Measurements from ENCODE around the gene C1QL4.
A peak's percentile ranks its signal among the peaks of the same experiment; 100 is the strongest.

The C1QL4 gene

DNA sequence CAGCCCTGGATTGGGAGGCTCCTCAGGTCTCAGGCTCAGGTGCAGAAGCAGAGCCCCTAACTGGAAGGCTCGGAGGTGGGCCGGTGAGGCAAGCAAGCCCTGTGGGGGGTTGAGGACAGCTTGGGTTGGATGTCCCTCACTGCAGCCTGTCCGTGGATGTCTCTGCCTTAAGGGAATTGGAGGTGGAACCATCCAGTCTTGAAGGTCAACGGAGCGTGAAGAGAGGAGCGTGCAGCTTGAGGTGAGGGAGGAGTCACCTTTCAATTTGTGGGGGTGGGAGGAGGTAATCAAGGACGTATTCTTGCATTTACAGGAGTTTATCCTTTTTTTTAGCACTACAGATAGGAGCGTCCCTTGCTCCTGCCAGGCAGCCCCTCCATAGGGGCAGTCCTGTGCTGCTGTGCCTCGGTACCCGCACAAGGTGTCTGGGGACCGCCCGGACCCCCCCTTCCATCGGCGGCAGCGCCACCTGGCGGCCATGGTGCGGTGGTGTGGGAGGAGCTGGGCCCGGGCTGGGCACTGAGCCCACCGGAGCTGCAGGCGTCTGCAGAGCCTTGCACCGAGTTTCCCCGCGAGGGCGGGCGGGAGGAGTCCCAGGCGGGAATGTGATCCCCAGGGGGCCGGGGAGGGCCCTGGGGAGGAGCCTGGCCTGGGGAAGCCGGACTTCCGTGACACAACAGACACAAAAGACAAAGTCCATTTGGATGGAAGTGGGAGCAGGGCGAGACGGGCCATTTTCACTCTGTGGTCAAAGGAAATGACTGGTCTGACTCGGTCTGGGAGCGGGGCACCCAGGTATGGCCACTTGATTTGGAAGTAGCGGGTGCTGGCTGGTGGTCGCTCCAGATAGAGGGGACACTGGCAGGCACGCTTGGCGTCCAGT is 10.6 kb upstream of the C1QL4 start:
- DNase-seq (ENCODE audit: low read depth in 2 of 2), result peak; percentile 31 to 36

DNA sequence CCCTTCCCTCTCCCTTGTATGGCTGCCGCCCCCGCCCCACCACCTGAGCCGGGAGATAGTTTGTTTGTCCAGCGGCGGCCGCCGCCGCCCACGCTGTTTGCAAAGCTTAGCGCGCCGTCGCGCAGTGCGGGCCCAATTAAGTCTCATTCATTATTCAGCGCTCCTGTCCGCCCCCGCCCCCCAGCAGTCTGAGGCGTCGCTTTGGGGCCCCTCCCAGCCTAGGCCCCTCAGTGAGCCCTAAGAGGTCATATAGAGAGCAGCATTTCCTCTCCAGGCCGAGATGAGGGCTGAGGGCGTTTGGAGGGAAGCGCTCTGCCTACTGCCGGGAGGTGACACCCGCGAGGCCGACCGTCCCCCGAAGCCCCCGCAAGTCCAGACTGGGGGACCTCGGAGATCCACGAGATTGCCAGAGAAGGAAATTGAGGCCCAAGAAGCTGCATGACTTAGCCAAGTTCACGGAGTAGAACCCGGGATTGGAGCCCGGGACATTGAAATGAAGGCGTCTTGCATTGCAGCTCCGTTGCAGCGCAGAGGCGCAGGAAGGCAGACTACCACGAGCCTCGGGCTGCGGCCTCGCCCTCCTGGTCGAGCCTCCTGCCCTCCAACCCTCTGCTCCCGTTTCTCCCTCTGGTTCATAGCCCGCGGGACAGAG is 9.8 kb upstream of the C1QL4 start, which contains the start of gene DNAJC22:
TSS of gene DNAJC22 (plus strand) at position 230 of the 652 bp plus-strand sequence. CDS start 1,985 bp downstream, outside the sequence.
- no peak for DNase-seq (ENCODE audit: low read depth in 2 of 2)

DNA sequence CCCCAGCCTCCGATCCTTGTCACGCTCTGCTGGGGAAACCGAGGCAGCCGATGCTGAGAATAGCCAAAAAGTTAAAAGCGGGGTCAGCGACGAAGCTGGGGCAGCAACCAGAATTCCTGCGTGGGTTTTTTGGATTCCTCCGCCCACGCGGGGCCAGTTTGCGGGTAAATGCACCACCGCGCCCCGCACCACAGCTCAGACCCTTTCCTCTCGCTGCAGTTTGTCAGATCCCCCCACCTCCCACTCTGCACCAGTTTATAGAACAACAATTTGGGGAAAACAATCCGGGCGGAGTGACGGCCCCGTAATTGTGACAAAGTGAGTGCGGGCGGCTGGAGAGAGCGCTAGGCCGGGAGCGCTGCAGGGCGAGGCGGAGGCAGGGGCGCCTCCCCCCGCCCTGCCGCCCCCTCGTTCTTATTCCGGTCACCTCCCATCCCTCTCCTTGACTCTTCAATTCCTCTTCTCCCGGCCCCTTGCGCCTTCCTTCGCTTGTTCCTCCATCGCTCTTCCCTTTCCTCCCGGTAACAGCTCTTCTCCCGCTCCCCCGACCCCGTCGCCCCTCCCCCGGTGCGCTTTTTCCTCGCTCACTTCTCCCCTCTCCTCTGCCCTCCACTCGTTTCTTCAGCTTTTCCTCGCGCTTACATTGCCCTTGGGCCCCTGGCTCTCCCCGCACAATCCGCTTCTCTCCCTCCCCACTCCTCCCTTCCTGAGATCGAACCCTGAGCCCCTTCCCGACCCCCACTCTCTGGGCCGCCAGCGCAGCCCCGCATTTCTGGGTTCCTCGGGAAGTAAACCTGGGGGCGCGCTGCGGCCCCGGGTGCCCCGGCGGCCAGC is 9.1 kb upstream of the C1QL4 start:
- no peak for DNase-seq (ENCODE audit: low read depth in 2 of 2)

DNA sequence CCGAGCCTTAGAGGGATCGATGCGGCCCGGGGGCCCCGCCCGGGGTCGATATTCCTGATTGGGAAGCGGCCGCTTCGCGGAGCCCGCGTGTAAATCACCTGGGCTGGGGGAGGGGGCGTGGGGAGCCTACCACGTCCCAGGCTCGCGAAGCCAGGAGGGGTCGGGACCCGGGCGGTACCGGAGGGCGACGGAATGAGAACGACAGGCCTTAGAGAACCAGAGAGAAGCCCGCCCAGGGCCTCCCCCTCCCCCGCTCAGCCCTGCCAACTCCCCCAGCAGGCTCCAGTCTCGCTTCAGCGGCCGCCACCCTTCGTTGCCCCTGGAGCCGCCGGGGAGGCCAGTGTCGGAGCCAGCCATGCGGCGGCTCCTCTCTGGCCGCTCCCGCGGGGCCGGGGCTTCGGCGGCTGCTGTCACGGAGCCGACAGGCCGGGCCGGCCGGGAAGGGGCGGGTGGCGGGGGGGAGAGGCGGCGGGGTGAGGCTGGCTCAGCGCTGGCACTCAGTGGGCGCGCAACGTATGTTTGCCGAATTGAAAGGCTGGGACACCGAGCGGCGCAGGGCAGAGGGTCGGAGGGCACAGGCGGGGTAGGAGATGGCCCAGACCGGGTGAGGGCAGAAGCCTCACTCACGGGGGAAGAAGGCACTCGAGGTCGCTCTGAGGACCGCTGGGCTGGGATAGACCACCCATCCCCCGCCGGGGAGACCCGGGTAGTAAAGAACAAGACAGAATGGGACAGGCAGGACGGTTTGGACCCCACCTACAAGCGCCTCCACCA is 8.2 kb upstream of the C1QL4 start:
- no peak for DNase-seq (ENCODE audit: low read depth in 2 of 2)

DNA sequence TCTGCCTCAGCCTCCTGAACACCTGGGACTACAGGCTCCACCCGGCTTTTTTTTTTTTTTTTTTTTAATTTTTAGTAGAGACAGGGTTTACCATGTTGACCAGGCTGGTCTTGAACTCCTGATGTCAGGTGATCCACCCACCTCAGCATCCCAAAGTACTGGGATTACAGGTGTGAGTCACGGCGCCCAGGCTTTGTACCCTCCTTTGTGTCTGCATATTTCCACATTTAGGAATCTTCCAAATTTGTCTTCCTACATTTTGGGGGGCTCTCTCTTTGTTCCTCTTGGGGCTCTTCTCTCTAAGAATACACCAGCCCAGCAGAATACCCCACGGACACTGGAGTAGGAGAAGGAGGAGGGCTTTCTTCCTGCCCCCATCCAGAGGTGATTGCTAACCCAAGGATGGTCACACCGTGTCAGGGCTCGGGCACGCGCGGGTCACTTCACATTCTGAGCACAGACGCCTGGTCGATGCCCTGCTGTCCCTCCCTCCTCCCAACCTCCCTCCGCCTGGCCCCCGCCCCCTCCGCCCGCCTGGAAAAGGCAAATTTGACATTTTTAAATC is 7.6 kb upstream of the C1QL4 start:
- no peak for DNase-seq (ENCODE audit: low read depth in 2 of 2)

DNA sequence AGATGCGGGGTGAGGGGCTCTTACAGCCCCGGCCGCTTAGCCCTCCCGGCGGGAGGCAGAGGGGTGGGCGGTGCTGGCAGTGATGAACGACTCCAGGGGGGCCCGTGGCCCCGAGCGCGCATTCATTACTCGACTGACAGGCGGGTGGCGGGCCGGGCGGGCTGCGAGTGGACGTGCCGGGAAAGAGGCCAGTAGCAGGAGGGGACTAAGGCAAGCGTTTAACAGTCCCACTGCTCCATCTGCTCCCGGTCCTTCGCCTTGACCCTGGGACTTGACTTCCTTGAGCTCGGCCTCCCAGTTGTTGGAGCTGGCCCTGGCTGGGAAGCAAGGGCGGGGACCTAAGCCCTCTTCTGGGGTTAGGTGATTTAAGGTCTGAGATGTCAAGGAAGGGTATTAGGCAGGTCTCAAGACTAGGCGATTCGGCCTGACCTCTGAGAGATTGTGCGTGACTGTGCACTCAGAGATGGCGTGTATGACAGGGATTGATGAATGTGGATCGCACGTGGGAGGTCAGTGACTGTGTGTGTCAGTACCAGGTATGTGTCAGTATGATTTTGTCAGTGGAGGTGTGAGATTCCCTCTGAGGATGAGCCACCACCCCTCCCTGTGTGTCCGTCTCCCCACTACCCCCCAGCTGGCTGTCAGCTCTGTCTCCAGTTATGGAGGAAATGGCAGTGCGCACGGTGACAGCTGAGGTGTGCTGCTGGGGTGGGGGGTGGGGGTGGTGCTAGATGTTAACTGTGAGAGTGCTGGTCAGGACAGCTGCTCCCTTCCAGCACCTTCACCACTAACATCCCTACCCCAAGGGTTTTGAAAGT is 6.1 kb upstream of the C1QL4 start:
- DNase-seq (ENCODE audit: low read depth in 2 of 2), result no peak

DNA sequence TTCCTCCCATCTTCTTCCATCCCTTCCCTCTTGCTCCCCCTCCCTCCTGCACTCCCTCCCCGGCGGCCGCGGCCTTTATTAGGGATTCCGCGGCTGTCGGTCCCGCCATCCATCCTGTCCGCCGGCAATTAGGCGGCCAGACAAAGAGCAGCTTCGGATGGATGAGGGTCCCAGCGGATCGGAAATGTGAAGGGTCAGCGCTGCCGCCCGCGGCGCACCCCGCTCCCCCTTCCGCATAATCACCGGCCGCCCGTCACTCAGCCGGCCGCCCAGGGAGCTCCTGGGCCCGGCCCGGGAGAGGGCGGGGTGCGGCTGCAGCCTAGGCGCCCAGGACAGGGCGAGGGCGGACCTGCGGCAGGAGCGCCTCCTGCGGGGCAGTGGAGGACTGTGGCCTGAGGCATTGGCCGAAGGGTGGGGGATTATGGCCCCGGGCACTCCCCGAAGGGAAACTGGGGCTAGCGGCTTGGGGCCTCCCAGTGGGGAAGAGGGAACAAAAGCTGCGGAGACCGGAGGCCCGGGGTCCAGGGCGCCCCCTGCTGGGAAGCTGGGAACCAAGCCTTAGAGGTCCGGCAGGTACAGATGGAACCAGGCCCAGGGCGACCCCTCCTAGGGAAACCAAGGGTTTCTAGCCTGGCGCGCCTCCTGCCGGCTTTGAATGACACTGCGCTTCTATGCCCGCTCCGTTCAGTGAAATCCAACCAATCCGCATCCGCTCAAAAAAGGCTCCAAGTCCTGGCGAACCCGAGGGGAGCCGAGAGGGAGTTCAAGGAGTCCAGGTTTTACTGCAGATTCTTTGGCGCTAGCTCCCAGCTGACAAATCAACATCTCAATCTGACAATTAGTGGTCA is 5.3 kb upstream of the C1QL4 start:
- DNase-seq (ENCODE audit: low read depth in 2 of 2), result peak in 1 of 2 experiments; percentile 40

DNA sequence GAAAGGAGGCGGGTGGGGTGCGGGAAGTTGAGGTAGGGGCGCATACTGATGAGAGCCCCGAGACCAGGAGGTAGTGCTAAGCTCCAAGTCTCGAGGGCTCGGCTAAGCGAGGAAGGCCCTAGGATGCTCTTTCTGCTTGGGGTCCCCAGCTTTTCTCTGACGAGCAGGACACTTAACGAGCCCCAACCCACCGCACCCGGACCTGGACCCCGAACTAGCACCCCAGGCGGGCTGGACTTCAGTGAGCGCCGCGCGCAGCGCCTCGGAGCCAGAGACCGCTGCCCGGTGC is 4.7 kb upstream of the C1QL4 start:
- no peak for DNase-seq (ENCODE audit: low read depth in 2 of 2)

DNA sequence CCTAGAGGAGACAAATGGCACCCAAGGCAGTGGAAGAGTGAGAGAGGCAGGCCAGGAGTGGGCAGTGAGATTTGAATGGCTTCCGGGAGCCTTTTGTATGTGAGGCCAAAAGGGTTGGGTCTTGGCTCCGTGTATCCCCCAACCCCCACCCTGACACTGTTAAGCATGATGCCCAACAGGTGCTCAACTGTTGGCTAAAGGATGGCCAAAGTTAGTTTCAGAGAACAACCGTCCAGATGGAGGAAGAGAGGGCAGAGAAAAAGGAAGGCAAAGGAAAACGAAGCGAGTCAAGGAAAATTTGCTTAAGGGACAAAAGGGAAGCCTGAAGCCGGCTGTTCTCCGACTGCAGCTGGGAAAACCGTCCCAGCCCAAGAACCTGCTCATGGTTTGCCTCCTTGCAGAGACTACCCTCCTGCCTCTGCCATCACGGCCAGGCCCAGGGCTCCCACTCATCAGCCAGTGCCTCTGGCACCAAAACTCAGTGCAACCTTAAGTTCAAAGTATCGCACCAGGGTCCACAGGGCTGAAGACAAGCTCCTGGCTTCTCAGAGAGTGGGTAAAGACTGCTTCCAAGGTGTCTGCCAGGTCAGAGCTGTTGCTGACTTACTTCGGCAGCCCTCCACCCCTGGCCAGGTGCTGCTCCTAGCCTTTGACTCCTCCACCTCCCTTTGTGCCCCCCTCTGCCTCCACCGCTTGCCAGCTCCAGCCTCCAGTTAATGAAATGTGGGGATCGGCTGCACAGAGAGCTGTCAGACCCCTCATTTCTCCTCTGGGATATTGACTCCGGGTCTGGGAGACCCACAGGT is 4.2 kb upstream of the C1QL4 start:
- no peak for DNase-seq (ENCODE audit: low read depth in 2 of 2)

DNA sequence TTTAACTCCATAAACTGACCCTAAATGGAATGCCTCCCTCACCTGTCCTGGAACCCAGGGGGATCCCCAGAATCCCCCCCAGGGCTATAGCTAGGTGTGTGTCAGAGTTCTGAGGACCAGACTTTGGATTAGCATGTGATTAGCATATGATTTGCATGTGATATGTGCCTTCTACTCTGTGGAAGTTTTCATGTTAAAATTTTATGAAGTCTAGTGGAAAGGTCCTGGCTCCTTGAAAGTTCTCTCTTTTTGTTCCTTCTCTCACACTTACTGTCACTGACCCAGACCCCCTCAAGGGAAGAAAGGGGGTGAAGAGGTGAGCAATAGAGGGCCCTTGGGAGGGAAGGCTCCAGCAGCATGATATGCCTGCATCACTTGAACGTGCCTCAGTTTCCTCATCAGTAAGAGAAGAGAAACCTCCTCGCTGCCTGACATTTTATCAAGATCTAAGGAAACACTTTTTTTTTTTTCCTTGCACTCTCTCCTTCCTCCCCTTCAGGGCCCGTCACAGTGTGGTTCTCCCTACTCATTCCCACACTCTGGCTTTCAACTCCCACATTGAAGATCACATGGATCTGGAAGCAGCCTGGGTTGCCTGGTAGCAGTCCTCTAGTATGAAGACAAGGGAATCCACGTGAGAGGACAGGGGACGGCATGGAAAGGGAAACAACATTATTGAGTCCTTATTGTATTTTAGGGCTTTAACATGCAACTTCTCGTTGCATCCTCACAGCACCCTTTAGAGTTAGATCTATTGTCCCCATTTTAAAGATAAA is 3.3 kb upstream of the C1QL4 start:
- no peak for DNase-seq (ENCODE audit: low read depth in 2 of 2)

DNA sequence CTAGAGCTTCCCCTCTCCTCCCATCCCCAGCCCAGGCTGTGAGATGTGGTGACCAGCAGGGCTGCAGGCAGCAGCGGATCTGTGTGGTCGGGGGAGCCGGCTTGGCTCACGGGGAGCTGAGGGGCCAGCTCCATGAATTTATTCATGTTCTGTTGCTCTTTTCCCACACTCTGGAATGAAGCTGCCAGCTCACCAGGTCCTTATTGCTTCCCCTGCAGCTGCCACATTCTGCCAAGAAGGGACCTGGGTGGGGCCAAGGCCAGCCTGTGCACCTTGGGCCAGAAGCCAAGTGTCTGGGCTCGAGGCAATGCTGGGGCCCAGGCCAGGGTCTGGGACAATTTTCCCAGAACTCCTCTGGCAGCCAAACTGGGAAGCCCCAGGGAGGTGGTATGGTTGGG is 2.5 kb upstream of the C1QL4 start:
- DNase-seq (ENCODE audit: low read depth in 2 of 2), result no peak

DNA sequence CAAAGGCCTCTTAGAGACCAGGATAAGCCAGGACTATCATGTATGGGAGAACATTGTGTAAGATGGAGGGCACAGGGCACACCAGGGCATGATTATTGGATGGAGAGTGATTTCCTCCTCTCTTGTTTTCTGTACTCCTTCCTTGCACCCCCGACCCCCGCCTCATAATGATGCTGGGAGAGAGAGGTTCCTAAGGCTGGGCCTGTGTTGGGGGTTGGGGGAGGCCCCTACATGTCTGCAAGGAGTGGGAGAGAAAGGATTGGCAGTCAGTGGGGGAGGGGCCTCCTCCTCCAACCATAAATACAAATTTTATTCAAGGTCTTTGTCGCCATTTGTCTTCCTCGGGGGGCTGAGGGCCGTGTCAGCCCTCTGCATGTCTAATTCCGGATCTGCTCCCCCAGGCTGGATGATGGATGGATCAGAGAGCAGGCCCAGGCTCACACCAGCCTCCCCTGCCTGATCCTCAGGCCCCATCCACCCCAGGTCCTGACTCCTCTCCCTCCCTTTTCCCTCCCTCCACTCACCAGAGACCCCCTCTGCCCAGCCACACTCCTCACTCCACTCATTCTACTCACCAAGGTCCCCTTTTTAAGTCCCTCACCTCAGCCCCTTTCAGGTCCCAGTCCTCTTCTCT is 2.0 kb upstream of the C1QL4 start:
- DNase-seq (ENCODE audit: low read depth in 2 of 2), result no peak

DNA sequence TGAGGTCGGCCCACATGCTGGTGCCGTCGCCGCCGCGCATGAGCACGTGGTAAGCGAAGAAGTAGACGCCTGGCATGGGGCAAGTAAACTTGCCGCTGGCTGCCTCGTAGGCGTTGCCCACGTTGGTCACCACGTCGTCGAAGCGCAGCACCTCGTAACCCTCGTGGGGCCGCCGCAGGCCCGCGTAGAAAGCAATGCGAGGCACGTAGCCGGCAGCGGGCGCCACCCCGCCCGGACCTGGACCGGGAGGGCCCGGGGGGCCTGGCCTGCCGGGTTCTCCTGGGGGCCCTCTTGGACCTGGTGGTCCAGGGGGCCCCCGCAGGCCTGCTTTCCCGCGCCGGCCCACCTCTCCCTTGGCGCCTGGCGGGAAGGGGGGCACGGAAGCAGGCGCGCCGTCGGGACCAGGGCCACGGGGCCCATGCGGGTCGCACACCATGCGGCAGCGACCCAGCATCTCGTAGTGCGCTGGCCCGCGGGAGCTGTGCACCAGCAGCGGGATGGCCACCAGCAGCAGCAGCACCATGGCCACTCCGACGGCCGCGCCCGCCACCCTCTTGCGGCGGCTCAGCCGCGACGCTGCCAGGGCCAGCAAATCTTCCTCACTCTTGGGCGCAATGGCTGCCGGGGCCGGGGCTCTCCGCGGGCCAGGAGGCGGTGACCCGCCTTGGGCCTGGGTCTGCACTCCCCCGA is 888 bp downstream of the C1QL4 start:
- DNase-seq (ENCODE audit: low read depth in 2 of 2), result no peak

DNA sequence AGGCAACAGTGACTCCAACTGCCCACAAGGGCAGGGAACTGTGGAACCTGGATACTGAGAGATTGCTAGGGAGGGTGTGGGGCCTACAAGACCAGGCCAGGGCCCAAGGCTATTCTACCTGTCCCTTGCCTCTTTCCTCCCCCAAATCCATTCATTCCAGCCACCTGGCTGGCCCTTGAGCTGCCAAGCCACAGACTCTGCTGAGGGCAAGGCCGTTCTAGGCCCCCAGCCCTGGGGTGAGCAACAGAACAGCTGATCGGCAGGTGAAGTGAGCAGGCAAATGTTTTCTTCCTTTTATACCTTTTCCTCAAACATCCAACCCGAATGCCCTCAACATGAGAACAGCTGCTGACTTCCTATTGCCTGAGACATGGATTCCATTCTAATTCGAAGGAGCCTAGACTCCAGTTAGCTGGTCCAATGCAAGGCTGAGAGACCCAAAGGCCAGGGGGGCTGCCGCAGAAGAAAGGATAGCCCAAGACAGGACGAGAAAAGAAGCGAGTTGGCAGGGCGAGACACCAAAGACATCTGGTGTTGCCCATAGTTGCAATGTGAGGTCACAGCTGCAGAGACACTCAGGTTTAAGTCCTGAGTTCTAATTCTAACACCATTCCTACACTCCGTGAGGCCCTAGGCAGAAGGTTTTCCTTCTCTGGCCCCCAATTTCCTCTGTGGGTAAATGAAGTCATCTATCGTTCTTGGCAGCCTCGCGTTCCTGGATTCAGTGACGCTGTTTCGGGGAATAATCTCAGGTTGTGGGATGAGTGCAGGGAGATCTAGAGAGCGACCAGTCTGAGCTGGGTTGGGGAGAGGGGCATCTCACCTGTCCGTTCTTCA is 1.7 kb downstream of the C1QL4 start:
- no peak for DNase-seq (ENCODE audit: low read depth in 2 of 2)

DNA sequence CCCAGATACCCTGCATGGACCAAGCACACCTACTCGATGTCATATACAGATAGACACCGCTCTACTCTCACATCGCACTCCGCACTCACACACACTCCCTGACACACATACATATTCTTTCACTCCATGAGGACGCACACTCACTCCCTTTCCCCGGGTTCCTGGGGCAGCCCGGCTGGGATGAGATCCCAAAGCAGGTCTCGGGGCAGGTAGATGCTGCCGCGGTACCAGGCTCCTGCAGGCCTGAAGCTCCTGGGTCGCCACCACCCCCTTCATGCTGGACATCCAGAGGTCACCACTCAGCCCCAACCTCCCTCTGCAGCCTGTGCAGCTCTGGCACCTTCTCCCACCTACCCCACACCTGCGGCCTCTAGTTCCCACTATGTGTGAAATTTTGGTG is 2.3 kb downstream of the C1QL4 start:
- DNase-seq (ENCODE audit: low read depth in 2 of 2), result no peak

DNA sequence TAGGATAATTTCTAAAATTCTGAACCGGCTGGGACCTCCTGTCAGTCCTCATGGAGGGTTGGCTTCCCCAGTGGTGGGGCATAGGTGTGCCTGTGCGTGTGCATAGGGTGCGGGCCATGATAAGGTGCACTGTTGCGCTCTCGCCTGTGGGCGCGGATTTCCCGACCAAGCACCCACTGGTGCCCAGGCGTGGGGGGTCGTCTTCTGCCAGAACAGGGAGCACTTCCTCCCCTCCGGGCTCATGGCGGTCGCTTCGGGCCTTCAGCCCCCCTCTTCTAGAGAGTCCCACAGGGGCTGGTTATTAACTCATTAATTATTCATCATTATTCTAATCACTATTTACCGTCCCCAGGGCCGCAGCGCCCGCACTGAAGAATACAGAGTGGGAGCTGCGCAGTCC is 2.8 kb downstream of the C1QL4 start:
- no peak for DNase-seq (ENCODE audit: low read depth in 2 of 2)

Data from fibroblast of skin of left biceps (primary cell).